Measurements from ENCODE around the gene SYTL1. TPM values are rescaled to one million over a fixed set of nuclear protein-coding genes. Genes with fewer than 3 reads are reported as not detected.
A peak's percentile ranks its signal among the peaks of the same experiment; 100 is the strongest.

SYTL1 gene
- total and polyA plus RNA-seq, 9 of the 15 experiments (the other 6 are each of a cell fraction or from before 2014, with no cell fraction given): 0.04 to 9.3 (median 1.7) TPM

GRCh38 chr1:27395441-27396195, 53.8 kb downstream of the SYTL1 start (continued):
- no peak for TF ChIP-seq KAT8 (IDR thresholded peaks at IDR 0.05; ENCODE audit: low read depth)
- TF ChIP-seq POLR2AphosphoS2 (IDR thresholded peaks at IDR 0.05; ENCODE audit: low read length): peak; percentile 73; the same call in 1 of the 2 replicates
- TF ChIP-seq STAT5B (CRISPR knock-in tag; IDR thresholded peaks at IDR 0.05): no peak
- TF ChIP-seq SLC30A9 (CRISPR knock-in tag; IDR thresholded peaks at IDR 0.05): no peak
- TF ChIP-seq C11orf30 (IDR thresholded peaks at IDR 0.05; ENCODE audit: low read depth): no peak
- TF ChIP-seq ZNF253 (CRISPR knock-in tag; conservative IDR thresholded peaks at IDR 0.05): no peak
- no peak for TF ChIP-seq ZNF449 (CRISPR knock-in tag; IDR thresholded peaks at IDR 0.05)
- TF ChIP-seq SETDB1 (IDR thresholded peaks at IDR 0.05; ENCODE audit: low read length): no peak
- no peak for TF ChIP-seq ZNF316 (IDR thresholded peaks at IDR 0.05)
- no peak for TF ChIP-seq MECOM (CRISPR knock-in tag; IDR thresholded peaks at IDR 0.05)
- 0 out of 2 replicates have a peak, but pooled peaks have one; percentile 23 for TF ChIP-seq ZNF766 (CRISPR knock-in tag; conservative IDR thresholded peaks at IDR 0.05)
- no peak for TF ChIP-seq RBM17 (IDR thresholded peaks at IDR 0.05; ENCODE audit: borderline replicate concordance, low read depth, low read length)
- no peak for TF ChIP-seq GTF2F1 (IDR thresholded peaks at IDR 0.05; ENCODE audit: low read depth, low read length)
- TF ChIP-seq JUND (IDR thresholded peaks at IDR 0.05; ENCODE audit: borderline replicate concordance, low read depth, low read length): peak; percentile 55; the same call in 1 of the 2 replicates
- TF ChIP-seq JUND (tag; IDR thresholded peaks at IDR 0.05; ENCODE audit: borderline replicate concordance, low read depth, low read length): no peak; the same call in 2 of the 3 replicates
- TF ChIP-seq EWSR1 (IDR thresholded peaks at IDR 0.05; ENCODE audit: borderline replicate concordance, low read depth, partially characterized antibody): no peak
- TF ChIP-seq, protein P1, sequence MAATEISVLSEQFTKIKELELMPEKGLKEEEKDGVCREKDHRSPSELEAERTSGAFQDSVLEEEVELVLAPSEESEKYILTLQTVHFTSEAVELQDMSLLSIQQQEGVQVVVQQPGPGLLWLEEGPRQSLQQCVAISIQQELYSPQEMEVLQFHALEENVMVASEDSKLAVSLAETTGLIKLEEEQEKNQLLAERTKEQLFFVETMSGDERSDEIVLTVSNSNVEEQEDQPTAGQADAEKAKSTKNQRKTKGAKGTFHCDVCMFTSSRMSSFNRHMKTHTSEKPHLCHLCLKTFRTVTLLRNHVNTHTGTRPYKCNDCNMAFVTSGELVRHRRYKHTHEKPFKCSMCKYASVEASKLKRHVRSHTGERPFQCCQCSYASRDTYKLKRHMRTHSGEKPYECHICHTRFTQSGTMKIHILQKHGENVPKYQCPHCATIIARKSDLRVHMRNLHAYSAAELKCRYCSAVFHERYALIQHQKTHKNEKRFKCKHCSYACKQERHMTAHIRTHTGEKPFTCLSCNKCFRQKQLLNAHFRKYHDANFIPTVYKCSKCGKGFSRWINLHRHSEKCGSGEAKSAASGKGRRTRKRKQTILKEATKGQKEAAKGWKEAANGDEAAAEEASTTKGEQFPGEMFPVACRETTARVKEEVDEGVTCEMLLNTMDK (IDR thresholded peaks at IDR 0.05; ENCODE audit: borderline replicate concordance, insufficient read depth, low read depth, low read length, poor library complexity, severe bottlenecking): peak; percentile 57
- TF ChIP-seq ZNF24 (IDR thresholded peaks at IDR 0.05): no peak
- TF ChIP-seq ERF (CRISPR knock-in tag; IDR thresholded peaks at IDR 0.05): no peak
- peak; percentile 57 for TF ChIP-seq POLR2G (IDR thresholded peaks at IDR 0.05; ENCODE audit: low read depth, low read length)
- peak; percentile 17 for TF ChIP-seq TBP (optimal IDR thresholded peaks at IDR 0.05; ENCODE audit: low read depth, low read length)
- TF ChIP-seq GTF2E2 (tag; IDR thresholded peaks at IDR 0.05): no peak
- TF ChIP-seq ZNF175 (CRISPR knock-in tag; IDR thresholded peaks at IDR 0.05; ENCODE audit: low read depth): no peak
- TF ChIP-seq GTF2B (IDR thresholded peaks at IDR 0.05; ENCODE audit: extremely low read depth, insufficient read length): no peak
- no peak for TF ChIP-seq NONO (IDR thresholded peaks at IDR 0.05; ENCODE audit: low read depth in 2 of 2, low read length in 1 of 2)
- TF ChIP-seq HSF4 (CRISPR knock-in tag; IDR thresholded peaks at IDR 0.05; ENCODE audit: borderline replicate concordance): no peak
- TF ChIP-seq CSDE1 (IDR thresholded peaks at IDR 0.05): no peak

Measured in K562 (cell line).